ENCODE data around the gene TOB1.
"Not testable (repeated sequence)": the region's sequence is repeated elsewhere in the genome, so short reads cannot be mapped to it uniquely, and the experiment has no call there.

The TOB1 gene

GRCh38 chr17:50879086-50879485 is 12.9 kb upstream of the TOB1 start:
- H3K4me3 ChIP-seq (ENCODE audit: low read depth, low read length), result no peak overlapping the region
- TF ChIP-seq CTCF (IDR thresholded peaks at IDR 0.05; ENCODE audit: low read depth, low read length, missing control alignments), result no peak
- no peak for DNase-seq (ENCODE audit: low read depth)
- in situ Hi-C loops (cut with HindIII; ENCODE audit: low sequenced_read_pairs), result no loop called here

GRCh38 chr17:50877838-50878237 is 11.7 kb upstream of the TOB1 start:
- no peak for DNase-seq (ENCODE audit: low read depth)
- in situ Hi-C loops (cut with HindIII; ENCODE audit: low sequenced_read_pairs), result no loop called here
- TF ChIP-seq CTCF (IDR thresholded peaks at IDR 0.05; ENCODE audit: low read depth, low read length, missing control alignments), result no peak
- no peak overlapping the region for H3K4me3 ChIP-seq (ENCODE audit: low read depth, low read length)

GRCh38 chr17:50877042-50877441 is 10.9 kb upstream of the TOB1 start:
- in situ Hi-C loops (cut with HindIII; ENCODE audit: low sequenced_read_pairs); DNase-seq (ENCODE audit: low read depth); H3K4me3 ChIP-seq (ENCODE audit: low read depth, low read length): not testable (repeated sequence)

GRCh38 chr17:50875074-50875473 is 8.9 kb upstream of the TOB1 start:
- no peak overlapping the region for H3K4me3 ChIP-seq (ENCODE audit: low read depth, low read length)
- in situ Hi-C loops (cut with HindIII; ENCODE audit: low sequenced_read_pairs), result no loop called here
- TF ChIP-seq CTCF (IDR thresholded peaks at IDR 0.05; ENCODE audit: low read depth, low read length, missing control alignments), result no peak
- DNase-seq (ENCODE audit: low read depth), result no peak

- no peak overlapping the region for H3K4me3 ChIP-seq (ENCODE audit: low read depth, low read length)
- DNase-seq (ENCODE audit: low read depth), result peak; percentile 34
- in situ Hi-C loops (cut with HindIII; ENCODE audit: low sequenced_read_pairs), result no loop called here
- TF ChIP-seq CTCF (IDR thresholded peaks at IDR 0.05; ENCODE audit: low read depth, low read length, missing control alignments), result no peak
Measured at GRCh38 chr17:50872710-50873424, 6.7 kb upstream of the TOB1 start.

- no peak for DNase-seq (ENCODE audit: low read depth)
- in situ Hi-C loops (cut with HindIII; ENCODE audit: low sequenced_read_pairs), result no loop called here
- TF ChIP-seq CTCF (IDR thresholded peaks at IDR 0.05; ENCODE audit: low read depth, low read length, missing control alignments), result no peak
- no peak overlapping the region for H3K4me3 ChIP-seq (ENCODE audit: low read depth, low read length)
Measured at GRCh38 chr17:50871898-50872297, 5.7 kb upstream of the TOB1 start.

GRCh38 chr17:50871364-50871763 is 5.2 kb upstream of the TOB1 start:
- no peak overlapping the region for H3K4me3 ChIP-seq (ENCODE audit: low read depth, low read length)
- no peak for DNase-seq (ENCODE audit: low read depth)
- no peak for TF ChIP-seq CTCF (IDR thresholded peaks at IDR 0.05; ENCODE audit: low read depth, low read length, missing control alignments)
- in situ Hi-C loops (cut with HindIII; ENCODE audit: low sequenced_read_pairs), result no loop called here

Data from astrocyte of the cerebellum (primary cell).